Esophagus (tissue), 2 donors: Measurements from ENCODE around the gene MYO1G. TPM values are rescaled to one million over a fixed set of nuclear protein-coding genes. Genes with fewer than 3 reads are reported as not detected.

ENCODE experiments used
- H3K27ac ChIP-seq, 2 donors: one replicate each; pipeline ENCODE4 v1.5.1; 2013; ENCODE audit warnings: low read depth in 2 of 2, mild to moderate bottlenecking in 2 of 2, inconsistent platforms in 1 of 2, low read length in 1 of 2, moderate library complexity in 1 of 2
- H3K27me3 ChIP-seq, 2 donors: one replicate each; pipeline ENCODE4 v1.6.1; 2013; ENCODE audit warnings: low read length in 2 of 2, control low read depth in 1 of 2, mild to moderate bottlenecking in 1 of 2; ENCODE audit not compliant: insufficient read depth in 2 of 2, control insufficient read depth in 1 of 2
- H3K36me3 ChIP-seq, 2 donors: one replicate each; pipeline ENCODE4 v1.6.1; 2013; ENCODE audit warnings: low read length in 1 of 2; ENCODE audit not compliant: control insufficient read depth in 2 of 2, insufficient read depth in 2 of 2
- H3K4me1 ChIP-seq, 2 donors: one replicate each; pipeline ENCODE4 v1.6.1; 2013; ENCODE audit warnings: low read length in 1 of 2; ENCODE audit not compliant: control insufficient read depth in 2 of 2, insufficient read depth in 2 of 2
- H3K4me3 ChIP-seq, 2 donors: one replicate each; pipeline ENCODE4 v1.5.1; 2013; ENCODE audit warnings: low read length in 2 of 2, mild to moderate bottlenecking in 2 of 2, low read depth in 1 of 2, moderate library complexity in 1 of 2
- H3K9me3 ChIP-seq, 2 donors: one replicate each; pipeline ENCODE4 v1.6.1; 2013; ENCODE audit warnings: mild to moderate bottlenecking in 2 of 2, low read depth in 1 of 2, low read length in 1 of 2, moderate library complexity in 1 of 2; ENCODE audit not compliant: control insufficient read depth in 2 of 2, insufficient read depth in 1 of 2
- WGBS, 2 donors: extraction: QIAGEN DNeasy Blood & Tissue Kit; methylation state at CpG; one replicate each; pipeline ENCODE4 v1.1.7; 2013; 5-methylcytosine and 5-hydroxymethylcytosine counted together
- polyA plus RNA-seq, 2 donors: library from polyadenylated mRNA; stranded (reverse); fragments of 200-250 nt; gene quantifications; one replicate each; pipeline ENCODE4 v1.2.3, GENCODE V29; 2013
- donor health status: healthy with polysubstance abuse.
- donor health status: Bipolar disorder and iron deficiency.

Gene MYO1G
- polyA plus RNA-seq, 2 donors, result 2.2 to 2.3 TPM

DNA sequence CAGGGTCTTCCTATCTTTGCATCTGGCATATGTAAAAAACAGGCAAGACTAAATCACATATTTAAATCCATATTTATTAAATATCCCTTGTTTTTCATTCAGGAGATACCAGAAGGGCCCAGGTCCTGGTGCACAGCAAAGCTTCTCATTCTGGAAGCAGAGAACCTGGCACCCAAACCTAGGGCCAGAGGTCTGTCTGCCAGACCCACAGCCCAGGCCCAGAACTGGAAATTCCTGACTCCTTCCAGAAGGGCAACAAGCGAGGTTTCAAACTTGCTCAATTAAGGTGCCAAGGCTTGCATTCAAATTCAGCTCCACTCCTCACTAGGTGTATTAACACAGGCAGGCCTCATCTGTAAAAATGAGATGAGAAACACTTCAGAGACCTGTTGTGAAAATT is 4.2 kb upstream of the MYO1G start:
- H3K27ac ChIP-seq, result no peak overlapping the region
- WGBS, 2 donors, result 60 to 73% methylated on average over 1 of the region's 1 CpG
- H3K36me3 ChIP-seq, result peaks cover 3 to 10% of the 10 kb centered on the region in 2 donors
- no peaks in the 10 kb centered on the region for H3K9me3 ChIP-seq
- H3K4me3 ChIP-seq, result no peak overlapping the region
- H3K27me3 ChIP-seq, result no peaks in the 10 kb centered on the region
- peaks cover 0 to 15% of the 10 kb centered on the region in 2 donors for H3K4me1 ChIP-seq

GRCh38 chr7:44982535-44982923 is 3.7 kb upstream of the MYO1G start:
- no peaks in the 10 kb centered on the region for H3K9me3 ChIP-seq
- no peak overlapping the region for H3K4me3 ChIP-seq
- WGBS, 2 donors, result 89 to 93% methylated on average over 1 of the region's 1 CpG
- no peak overlapping the region for H3K27ac ChIP-seq
- H3K4me1 ChIP-seq, result peaks cover 0 to 18% of the 10 kb centered on the region in 2 donors
- H3K36me3 ChIP-seq, result peaks cover 3 to 10% of the 10 kb centered on the region in 2 donors
- no peaks in the 10 kb centered on the region for H3K27me3 ChIP-seq

GRCh38 chr7:44981035-44981706 is 2.4 kb upstream of the MYO1G start:
- Histone ChIP-seq H3K9me3 (no peaks in the 10 kb centered on the region), H3K27ac (peak overlapping the region; percentile 44 to 62), H3K4me1 (peaks cover 0 to 19% of the 10 kb centered on the region in 2 donors), H3K36me3 (peaks cover 3 to 10% of the 10 kb centered on the region in 2 donors), H3K27me3 (no peaks in the 10 kb centered on the region), H3K4me3 (no peak overlapping the region)
- 79 to 82% methylated on average over 7 of the region's 7 CpGs for WGBS, 2 donors

DNA sequence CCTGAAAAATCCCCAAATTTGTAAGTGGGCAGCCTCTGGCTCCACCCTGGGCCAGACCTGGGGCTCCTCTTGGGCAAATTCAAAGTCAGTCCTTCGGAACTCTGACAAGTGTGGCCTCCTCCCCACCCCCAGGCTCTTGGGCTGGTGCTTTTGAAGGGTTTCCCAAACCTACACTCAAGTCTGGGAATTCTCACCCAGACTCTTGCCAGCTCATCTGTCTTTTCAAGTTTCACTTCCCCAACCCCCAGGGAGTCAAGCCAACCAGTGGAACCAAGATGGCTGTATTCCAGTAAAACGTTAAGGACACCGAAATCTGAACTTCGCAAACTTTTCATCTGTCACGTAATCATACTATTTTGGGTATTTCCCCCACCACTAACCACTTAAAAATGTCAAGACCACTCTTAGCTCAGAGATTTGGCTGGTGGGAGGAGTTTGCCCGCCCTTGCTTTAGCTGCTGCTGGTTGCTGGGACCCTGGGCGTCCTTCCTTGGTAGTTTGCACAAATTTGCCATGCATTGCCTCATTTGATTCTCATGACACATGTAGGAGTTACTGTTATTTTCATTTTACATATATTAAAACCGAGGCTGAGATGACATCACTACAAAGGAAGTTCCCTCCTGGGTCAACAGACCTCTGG is 1.7 kb upstream of the MYO1G start:
- Histone ChIP-seq H3K36me3 (peaks cover 3 to 14% of the 10 kb centered on the region in 2 donors), H3K4me1 (peaks cover 0 to 19% of the 10 kb centered on the region in 2 donors), H3K27me3 (no peaks in the 10 kb centered on the region), H3K27ac (peak overlapping the region; percentile 44 to 76), H3K4me3 (no peak overlapping the region), H3K9me3 (no peaks in the 10 kb centered on the region)
- 30 to 49% methylated on average over 8 of the region's 8 CpGs for WGBS, 2 donors

DNA sequence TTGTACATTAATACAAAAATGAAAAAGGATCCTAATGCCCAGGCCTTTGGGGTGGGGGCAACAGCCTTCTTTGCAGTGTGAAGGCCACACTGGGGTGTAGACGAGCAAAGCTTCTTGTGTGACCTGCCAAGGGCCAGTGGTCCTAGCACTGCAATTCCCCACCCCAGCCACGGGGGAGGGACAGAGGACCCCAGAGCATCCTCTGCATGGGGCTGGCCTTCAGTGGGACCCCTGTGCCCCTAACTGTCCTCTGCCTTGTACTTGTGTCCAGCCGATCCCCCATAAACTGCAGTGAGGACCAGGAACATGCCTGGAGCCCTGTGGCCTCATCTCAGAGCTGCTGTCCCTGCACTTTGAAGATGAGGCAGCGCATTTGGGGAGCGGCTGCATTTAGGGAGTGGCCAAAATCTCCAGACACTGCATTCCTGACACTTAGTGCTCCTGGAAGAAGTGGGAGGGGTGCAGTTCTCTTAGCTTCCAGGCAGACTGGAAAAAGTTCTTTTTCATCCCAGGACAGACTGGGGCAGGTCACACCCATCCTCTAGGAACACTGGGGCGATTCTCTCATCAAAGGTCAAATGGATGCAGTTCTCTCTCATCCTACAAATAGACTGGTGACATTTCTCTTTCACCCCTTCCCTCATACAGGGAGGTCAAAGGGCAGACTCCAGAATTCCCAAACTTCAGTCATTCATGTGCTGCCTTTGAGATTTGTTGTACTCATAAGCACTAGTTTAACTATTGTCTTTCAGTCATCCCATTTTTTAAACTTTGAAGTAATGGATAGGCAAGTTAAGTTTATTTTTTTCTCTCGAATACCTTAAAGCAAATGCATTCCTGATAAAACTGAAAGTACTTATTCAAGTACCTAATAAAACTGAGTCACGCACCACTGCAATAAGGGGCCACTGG is 922 bp upstream of the MYO1G start:
- Histone ChIP-seq H3K27ac (peak overlapping the region; percentile 56 to 76), H3K9me3 (no peaks in the 10 kb centered on the region), H3K4me1 (peaks cover 0 to 19% of the 10 kb centered on the region in 2 donors), H3K4me3 (no peak overlapping the region), H3K27me3 (no peaks in the 10 kb centered on the region), H3K36me3 (peaks cover 3 to 19% of the 10 kb centered on the region in 2 donors)
- WGBS, 2 donors, result 53 to 64% methylated on average over 8 of the region's 8 CpGs

DNA sequence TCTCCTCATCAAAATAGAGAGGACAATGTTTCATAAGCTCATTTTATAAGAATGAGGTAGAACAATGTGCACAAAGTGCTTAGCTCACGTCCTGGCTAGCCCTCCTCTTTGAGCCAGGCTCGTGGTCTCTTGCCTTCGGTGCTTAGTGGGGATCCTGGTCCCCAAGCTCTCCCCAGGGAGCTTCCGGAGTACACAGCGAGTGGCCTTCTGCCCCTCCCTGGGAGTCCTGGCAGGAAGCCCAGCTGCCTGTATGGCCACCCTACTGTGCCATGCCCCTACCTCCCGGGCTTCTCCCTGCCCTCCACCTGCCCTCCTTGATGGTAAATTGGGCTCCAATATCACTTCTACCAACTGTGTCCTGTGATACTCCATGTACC is 868 bp downstream of the MYO1G start:
- Histone ChIP-seq H3K36me3 (peaks cover 0 to 14% of the 10 kb centered on the region in 2 donors), H3K4me3 (peak overlapping the region; percentile 12 to 41), H3K9me3 (no peaks in the 10 kb centered on the region), H3K4me1 (peaks cover 0 to 15% of the 10 kb centered on the region in 2 donors), H3K27me3 (no peaks in the 10 kb centered on the region), H3K27ac (peak overlapping the region; percentile 41 to 62)
- WGBS, 2 donors, result 60 to 65% methylated on average over 6 of the region's 6 CpGs

DNA sequence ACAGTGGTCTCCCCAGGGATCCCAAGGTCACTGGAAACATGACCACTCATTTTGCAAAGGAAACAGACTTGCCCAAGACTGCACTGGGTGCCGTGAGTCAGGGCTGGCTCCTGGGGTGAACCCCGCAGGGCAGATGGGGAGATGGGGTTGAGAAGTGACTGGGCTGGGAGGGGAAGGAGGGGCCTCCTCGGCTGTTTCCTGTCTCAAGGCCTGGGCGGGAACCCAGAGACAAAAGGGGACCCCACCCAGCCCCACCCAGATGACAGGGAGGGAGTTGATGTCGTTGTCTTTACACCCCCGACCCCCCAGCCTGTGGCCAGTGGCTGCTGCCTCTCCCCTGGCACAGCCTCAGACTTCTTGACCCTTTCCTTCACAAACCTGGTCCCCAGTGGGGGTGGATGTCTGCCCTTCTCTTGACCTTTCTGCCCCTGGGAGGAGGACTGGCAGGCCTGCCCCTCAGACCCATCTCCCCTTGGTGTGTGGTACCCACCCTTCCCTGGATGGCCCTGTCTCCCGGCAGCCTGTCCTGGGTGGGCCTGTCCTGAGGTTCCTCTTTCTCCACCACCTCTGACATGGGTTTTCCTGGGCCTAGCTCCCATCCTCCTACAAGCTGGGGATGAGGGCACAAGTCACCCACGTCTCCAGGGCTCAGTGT is 1.4 kb downstream of the MYO1G start:
- H3K4me1 ChIP-seq, result peaks cover 0 to 15% of the 10 kb centered on the region in 2 donors
- H3K27me3 ChIP-seq, result no peaks in the 10 kb centered on the region
- peak overlapping the region; percentile 10 to 12 for H3K4me3 ChIP-seq
- peak overlapping the region; percentile 12 to 62 for H3K27ac ChIP-seq
- H3K36me3 ChIP-seq, result peaks cover 0 to 14% of the 10 kb centered on the region in 2 donors
- 52% methylated on average over 7 to 8 of the region's 8 CpGs for WGBS, 2 donors
- H3K9me3 ChIP-seq, result no peaks in the 10 kb centered on the region

DNA sequence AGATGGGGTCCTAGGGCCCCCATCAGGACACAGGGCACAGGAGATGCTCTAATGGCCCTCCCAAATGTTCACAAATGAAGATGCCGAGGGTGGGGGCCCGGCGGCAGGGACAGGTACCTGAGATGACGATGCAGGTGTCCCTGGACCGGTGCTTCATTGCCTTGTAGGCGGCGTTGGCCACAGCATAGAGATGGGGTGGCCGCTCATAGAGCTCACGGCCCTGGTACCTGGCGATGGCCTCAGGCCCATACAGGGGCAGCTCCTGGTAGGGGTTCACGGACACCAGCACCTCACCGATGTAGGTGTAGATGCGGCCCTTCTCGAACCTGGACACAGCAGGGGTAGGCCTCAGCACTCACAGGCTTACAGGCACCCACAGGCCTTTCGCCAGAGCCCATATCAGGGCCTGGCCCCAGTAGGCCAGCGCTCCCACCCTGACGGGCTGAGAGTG is 2.0 kb downstream of the MYO1G start:
- Histone ChIP-seq H3K36me3 (peaks cover 0 to 14% of the 10 kb centered on the region in 2 donors), H3K27ac (peak overlapping the region in 1 of 2 donors; percentile 1)

More for the DNA sequence above, 2.0 kb downstream of the MYO1G start:
- Histone ChIP-seq H3K9me3 (no peaks in the 10 kb centered on the region), H3K4me1 (peaks cover 0 to 15% of the 10 kb centered on the region in 2 donors), H3K27me3 (no peaks in the 10 kb centered on the region), H3K4me3 (no peak overlapping the region)
- WGBS, 2 donors, result 92 to 94% methylated on average over 16 to 17 of the region's 17 CpGs
